ENCODE results near the gene C1orf216. TPM values are rescaled to one million over a fixed set of nuclear protein-coding genes. Genes with fewer than 3 reads are reported as not detected.

C1orf216 gene
- total and polyA plus RNA-seq, 2 of the 8 experiments (the other 6 are each of a cell fraction or from before 2014, with no cell fraction given): 7.5 to 10.8 TPM

GRCh38 chr1:35763201-35763600 lies 44.5 kb upstream of the C1orf216 start:
- Histone ChIP-seq H3K14ac (ENCODE audit: insufficient read length) (no peak overlapping the region), H3K23ac (ENCODE audit: insufficient read length) (no peak overlapping the region), H3K9ac (replicated peaks in 1 of 4; ENCODE audit: extremely low read depth in 1 of 4, low read depth in 3 of 4, low read length in 3 of 4) (no peak overlapping the region), H3K4ac (replicated peaks; ENCODE audit: insufficient read length, low read depth, low read length) (no peak overlapping the region), H3K79me2 (ENCODE audit: control insufficient read depth in 1 of 2, insufficient read depth in 2 of 2, low read length in 2 of 2) (peaks cover 2 to 31% of the 10 kb centered on the region in 2 experiments; a peak in 3 of 4 replicates), H2BK12ac (ENCODE audit: low read depth, low read length) (no peak overlapping the region), H4K8ac (ENCODE audit: extremely low read depth, insufficient read depth, low read length) (no peak overlapping the region), H3K27ac (ENCODE audit: low read depth, low read length) (no peak overlapping the region), H2BK20ac (ENCODE audit: low read length) (no peak overlapping the region), H3K4me3 (ENCODE audit: extremely low read depth in 1 of 4, insufficient read depth in 2 of 4, low read depth in 3 of 4, low read length in 4 of 4) (no peak overlapping the region), H4K91ac (replicated peaks; ENCODE audit: insufficient read length, low read length) (no peak overlapping the region), H3K79me1 (ENCODE audit: low read depth, low read length) (no peaks in the 10 kb centered on the region), H2BK15ac (ENCODE audit: low read length) (no peak overlapping the region), H2BK120ac (replicated peaks; ENCODE audit: low read depth, low read length) (no peak overlapping the region), H3K4me1 (replicated peaks in 1 of 4; ENCODE audit: control insufficient read depth in 3 of 4, insufficient read depth in 4 of 4, low read length in 3 of 4) (no peaks in the 10 kb centered on the region), H2BK5ac (ENCODE audit: low read depth, low read length) (no peak overlapping the region), H4K5ac (ENCODE audit: insufficient read length, low read depth, low read length) (no peak overlapping the region), H3K9me3 (ENCODE audit: insufficient read depth in 2 of 2, low read depth in 1 of 2, low read length in 1 of 2) (no peaks in the 10 kb centered on the region), H3K27me3 (replicated peaks in 1 of 4; ENCODE audit: control insufficient read depth in 3 of 4, extremely low read depth in 1 of 4, insufficient read depth in 3 of 4, low read length in 3 of 4) (no peaks in the 10 kb centered on the region), H3K23me2 (ENCODE audit: low read depth, low read length) (no peaks in the 10 kb centered on the region), H2AFZ (ENCODE audit: low read length) (no peak overlapping the region), H2AK5ac (ENCODE audit: low read depth, low read length) (no peak overlapping the region), H4K20me1 (replicated peaks in 1 of 2; ENCODE audit: control insufficient read depth in 1 of 2, insufficient read depth in 2 of 2, low read length in 2 of 2) (peaks cover 0 to 5% of the 10 kb centered on the region in 2 experiments), H3K36me3 (ENCODE audit: control insufficient read depth in 2 of 4, insufficient read depth in 4 of 4, low read length in 3 of 4) (peaks cover 7 to 57% (median 31%) of the 10 kb centered on the region in 4 experiments), H3K18ac (ENCODE audit: extremely low read depth, low read length) (no peak overlapping the region), H3K4me2 (ENCODE audit: insufficient read depth in 1 of 2, low read depth in 2 of 2, low read length in 2 of 2) (no peak overlapping the region), H3K56ac (replicated peaks; ENCODE audit: insufficient read length, low read depth, low read length) (no peak overlapping the region)
- no peak for FAIRE-seq
- ChIA-PET POLR2A (ENCODE audit: partially characterized antibody) (no interaction called here), CTCF (ENCODE audit: partially characterized antibody) (interaction anchor here (1.0 to 1.4 kb wide), 2 partner anchors 36 to 37 kb away, joined by 3 read pairs; no protein-coding TSS in a partner anchor)
- TF ChIP-seq SIX5 (IDR thresholded peaks at IDR 0.05; ENCODE audit: low read depth, low read length) (no peak), CTCF (IDR thresholded peaks at IDR 0.05; ENCODE audit: control extremely low read depth in 1 of 3, insufficient read depth in 1 of 3, low read depth in 1 of 3, low read length in 3 of 3) (no peak), TAF1 (IDR thresholded peaks at IDR 0.05; ENCODE audit: low read depth, low read length) (no peak), HDAC6 (IDR thresholded peaks at IDR 0.05; ENCODE audit: low read depth, low read length) (no peak), TBP (IDR thresholded peaks at IDR 0.05; ENCODE audit: low read depth, low read length) (no peak), TEAD4 (IDR thresholded peaks at IDR 0.05; ENCODE audit: low read depth, low read length) (no peak)
- no peak for DNase-seq (ENCODE audit: low read depth in 1 of 2, low spot score in 2 of 2)
